GM12891 (cell line): ENCODE measurements around the gene ZNF385B.

Source experiments
- PAX5 ChIP-seq: IDR thresholded peaks from 2 replicates; pipeline ENCODE4 v1.6.1; 2011; ENCODE audit warnings: low read length, moderate library complexity, mild to moderate bottlenecking; ENCODE audit not compliant: insufficient read depth, severe bottlenecking
- POLR2A ChIP-seq: IDR thresholded peaks from 2 replicates; pipeline ENCODE4 v1.6.1; 2011; ENCODE audit warnings: low read depth, low read length, control low read depth
- POLR2AphosphoS5 ChIP-seq: IDR thresholded peaks from 2 replicates; pipeline ENCODE4 v1.6.1; 2011; ENCODE audit warnings: low read depth, low read length, control low read depth
- POU2F2 ChIP-seq: IDR thresholded peaks from 2 replicates; pipeline ENCODE4 v1.6.1; 2011; ENCODE audit warnings: low read depth, mild to moderate bottlenecking, control low read depth, low read length, moderate library complexity
- SPI1 ChIP-seq: IDR thresholded peaks from 2 replicates; pipeline ENCODE4 v1.6.1; 2011; ENCODE audit warnings: low read depth, low read length, control low read depth
- TAF1 ChIP-seq: IDR thresholded peaks from 2 replicates; pipeline ENCODE4 v1.6.1; 2011; ENCODE audit warnings: low read depth, low read length, control low read depth

DNA sequence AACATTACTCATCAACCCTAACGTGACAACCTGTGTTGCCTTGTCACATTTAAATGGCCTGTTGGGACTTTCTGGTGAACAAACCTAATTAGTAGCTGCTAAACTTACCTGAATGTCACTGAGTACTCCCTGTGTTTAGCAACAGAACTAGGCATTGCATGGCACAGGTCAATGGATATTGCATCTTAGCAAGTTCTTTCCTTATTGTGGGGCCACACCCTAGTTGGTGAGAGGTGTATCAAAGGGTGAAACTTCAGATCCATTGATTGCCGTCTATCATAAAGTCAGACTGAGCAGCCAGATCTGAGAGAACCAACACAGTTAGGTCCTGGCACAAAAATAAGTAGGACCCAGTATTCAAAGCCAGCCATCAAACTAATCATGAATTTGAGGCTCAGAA is 29.8 kb upstream of the ZNF385B start:
- TF ChIP-seq POLR2AphosphoS5 (no peak), TAF1 (no peak), POLR2A (no peak), POU2F2 (no peak), SPI1 (no peak), PAX5 (no peak)
